Activated CD8-positive, alpha-beta T cell treated with anti-CD3 and anti-CD28 coated beads for 36 hours (primary cell): ENCODE data around the gene PZP. TPM values are rescaled to one million over a fixed set of nuclear protein-coding genes. Genes with fewer than 3 reads are reported as not detected.
"Not testable (repeated sequence)": the region's sequence is repeated elsewhere in the genome, so short reads cannot be mapped to it uniquely, and the experiment has no call there.

ENCODE experiments used
- ATAC-seq: fragments of 200-7000 bp; cut with Tn5 transposase; one replicate; pipeline ENCODE4 v1.10.0; 2021; ENCODE audit warnings: mild to moderate bottlenecking, moderate library complexity
- CTCF ChIA-PET: fragments of 350-600 bp; sonication (Branson Sonifier 250); formaldehyde crosslinking; loops from one replicate; lab custom pipeline; 2021; ENCODE audit warnings: antibody characterized with exemption; lab: Charles Lee
- POLR2A ChIA-PET: fragments of 350-600 bp; sonication (Branson Sonifier 250); formaldehyde crosslinking; loops from one replicate; lab custom pipeline; 2021; ENCODE audit warnings: antibody characterized with exemption; lab: Charles Lee
- DNase-seq: peaks from one replicate; pipeline ENCODE4 v3.0.0-alpha.2; 2020
- H3K27ac Mint-ChIP-seq: one replicate; pipeline ENCODE4 v1.8.0; 2021; ENCODE audit warnings: mild to moderate bottlenecking, mixed read lengths
- H3K27me3 Mint-ChIP-seq: one replicate; pipeline ENCODE4 v1.8.0; 2021; ENCODE audit warnings: mixed read lengths
- H3K36me3 Mint-ChIP-seq: one replicate; pipeline ENCODE4 v1.8.0; 2021; ENCODE audit warnings: low read depth, mixed read lengths
- H3K4me1 Mint-ChIP-seq: one replicate; pipeline ENCODE4 v1.8.0; 2021; ENCODE audit warnings: low read depth, mixed read lengths
- H3K4me3 Mint-ChIP-seq: one replicate; pipeline ENCODE4 v1.8.0; 2021; ENCODE audit warnings: mild to moderate bottlenecking, moderate library complexity, mixed read lengths
- H3K9me3 Mint-ChIP-seq: one replicate; pipeline ENCODE4 v1.8.0; 2021; ENCODE audit warnings: mixed read lengths
- intact Hi-C: fragments of 100-400 bp; cut with micrococcal nuclease; formaldehyde crosslinking; loops from one replicate; pipeline ENCODE4 v1.10.0; 2022
- total RNA-seq, 2 experiments: library from RNA; stranded (reverse); gene quantifications; one replicate each; pipeline ENCODE4 v1.2.3, GENCODE V29; 2021
- TF ChIP-seq, protein P1 (sequence below): fragments of 200-600 bp; IDR thresholded peaks from one replicate; pipeline ENCODE4 v1.8.0; 2022; ENCODE audit warnings: antibody characterized with exemption, mild to moderate bottlenecking

The PZP gene
- total RNA-seq, 2 experiments from 2014 or later: not detected

DNA sequence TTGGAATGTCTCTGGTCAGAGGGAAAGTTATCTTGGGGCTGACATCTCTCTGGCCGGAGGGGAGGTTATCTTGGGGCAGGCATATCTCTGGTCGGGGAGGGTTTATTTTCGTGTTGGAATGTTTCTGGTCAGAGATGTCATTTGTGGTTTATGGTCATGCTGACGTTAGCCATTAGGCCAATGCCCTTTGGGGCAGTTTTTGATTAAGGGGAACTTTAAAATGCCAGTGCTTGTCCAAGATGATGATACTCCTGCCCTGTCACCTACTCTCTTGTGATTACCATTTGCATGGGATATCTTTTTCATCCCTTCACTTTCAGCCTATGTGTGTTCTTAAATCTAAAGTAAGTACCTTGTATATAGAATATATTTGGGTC is 63.5 kb downstream of the PZP start:
- H3K27ac Mint-ChIP-seq: no peak overlapping the region
- H3K9me3 Mint-ChIP-seq: peaks cover 23% of the 10 kb centered on the region
- H3K27me3 Mint-ChIP-seq: no peaks in the 10 kb centered on the region
- intact Hi-C loops: no loop called here
- POLR2A ChIA-PET: no interaction called here
- DNase-seq: no peak
- peaks cover 14% of the 10 kb centered on the region for H3K36me3 Mint-ChIP-seq
- H3K4me1 Mint-ChIP-seq: peaks cover 13% of the 10 kb centered on the region
- CTCF ChIA-PET: no interaction called here
- H3K4me3 Mint-ChIP-seq: no peak overlapping the region
- TF ChIP-seq, protein P1, sequence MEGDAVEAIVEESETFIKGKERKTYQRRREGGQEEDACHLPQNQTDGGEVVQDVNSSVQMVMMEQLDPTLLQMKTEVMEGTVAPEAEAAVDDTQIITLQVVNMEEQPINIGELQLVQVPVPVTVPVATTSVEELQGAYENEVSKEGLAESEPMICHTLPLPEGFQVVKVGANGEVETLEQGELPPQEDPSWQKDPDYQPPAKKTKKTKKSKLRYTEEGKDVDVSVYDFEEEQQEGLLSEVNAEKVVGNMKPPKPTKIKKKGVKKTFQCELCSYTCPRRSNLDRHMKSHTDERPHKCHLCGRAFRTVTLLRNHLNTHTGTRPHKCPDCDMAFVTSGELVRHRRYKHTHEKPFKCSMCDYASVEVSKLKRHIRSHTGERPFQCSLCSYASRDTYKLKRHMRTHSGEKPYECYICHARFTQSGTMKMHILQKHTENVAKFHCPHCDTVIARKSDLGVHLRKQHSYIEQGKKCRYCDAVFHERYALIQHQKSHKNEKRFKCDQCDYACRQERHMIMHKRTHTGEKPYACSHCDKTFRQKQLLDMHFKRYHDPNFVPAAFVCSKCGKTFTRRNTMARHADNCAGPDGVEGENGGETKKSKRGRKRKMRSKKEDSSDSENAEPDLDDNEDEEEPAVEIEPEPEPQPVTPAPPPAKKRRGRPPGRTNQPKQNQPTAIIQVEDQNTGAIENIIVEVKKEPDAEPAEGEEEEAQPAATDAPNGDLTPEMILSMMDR: no peak
- no peak for ATAC-seq

- POLR2A ChIA-PET: no interaction called here
- Mint-ChIP-seq H3K4me1 (peaks cover 13% of the 10 kb centered on the region), H3K4me3 (no peak overlapping the region), H3K27me3 (no peaks in the 10 kb centered on the region), H3K36me3 (peaks cover 14% of the 10 kb centered on the region), H3K27ac (no peak overlapping the region), H3K9me3 (peaks cover 23% of the 10 kb centered on the region)
- TF ChIP-seq, protein P1: no peak
- no peak for DNase-seq
- intact Hi-C loops: no loop called here
- ATAC-seq: no peak
- CTCF ChIA-PET: no interaction called here
Measured at GRCh38 chr12:9143929-9144729, 64.1 kb downstream of the PZP start.

DNA sequence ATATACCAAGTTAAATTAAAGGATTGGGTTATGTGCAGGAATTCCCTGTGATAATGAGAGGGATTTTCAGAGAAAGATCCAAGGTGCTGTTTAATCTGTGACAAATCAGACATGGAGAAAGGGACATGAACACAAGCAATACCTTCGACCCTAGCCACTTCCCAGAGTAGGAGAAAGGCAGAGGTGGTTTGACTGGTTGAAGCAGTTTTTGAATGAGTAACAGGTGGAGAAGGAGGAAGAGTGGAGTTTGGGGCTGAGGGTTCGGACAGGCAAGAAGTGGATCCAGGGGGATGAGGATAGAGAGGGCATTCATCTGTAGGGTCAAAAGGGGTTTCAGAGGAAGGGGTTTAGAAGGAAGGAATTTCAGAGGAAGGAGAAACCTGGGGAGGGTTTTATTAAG is 65.1 kb downstream of the PZP start:
- Mint-ChIP-seq H3K27ac (no peak overlapping the region), H3K9me3 (peaks cover 23% of the 10 kb centered on the region), H3K36me3 (peaks cover 14% of the 10 kb centered on the region), H3K4me3 (no peak overlapping the region), H3K4me1 (peaks cover 13% of the 10 kb centered on the region), H3K27me3 (no peaks in the 10 kb centered on the region)
- TF ChIP-seq, protein P1: no peak
- POLR2A ChIA-PET: no interaction called here
- DNase-seq: no peak
- CTCF ChIA-PET: no interaction called here
- no peak for ATAC-seq
- intact Hi-C loops: no loop called here

DNA sequence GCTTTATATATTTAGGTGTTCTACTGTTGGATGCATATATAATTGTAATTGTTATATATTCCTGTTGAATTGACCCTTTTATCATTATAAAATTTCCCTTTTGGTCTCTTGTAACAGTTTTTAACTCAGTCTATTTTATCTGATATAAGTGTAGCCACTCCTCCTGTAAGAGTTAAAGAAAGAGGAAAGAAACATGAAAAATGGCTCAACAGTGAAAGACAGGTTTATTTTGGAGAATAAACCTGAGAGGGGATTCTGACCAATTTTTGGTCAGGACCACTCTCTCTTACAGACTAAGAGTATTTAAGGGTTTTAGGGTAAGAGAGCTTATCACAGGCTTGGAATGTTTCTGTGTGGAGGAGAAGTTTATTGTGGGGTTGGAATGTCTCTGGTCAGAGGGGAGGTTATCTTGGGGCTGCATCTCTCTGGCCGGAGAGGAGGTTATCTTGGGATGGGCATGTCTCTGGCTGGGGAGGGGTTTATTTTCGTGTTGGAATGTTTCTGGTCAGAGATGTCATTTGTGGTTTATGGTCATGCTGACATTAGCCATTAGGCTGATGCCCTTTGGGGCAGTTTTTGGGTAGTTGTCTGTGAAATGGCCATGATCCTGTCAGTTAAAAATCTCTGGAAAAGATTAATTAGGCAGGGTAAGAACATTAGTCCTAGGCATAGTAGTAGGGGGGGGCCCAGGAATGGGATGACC is 68.5 kb downstream of the PZP start:
- H3K27me3 Mint-ChIP-seq, H3K27ac Mint-ChIP-seq, H3K4me3 Mint-ChIP-seq, H3K4me1 Mint-ChIP-seq, POLR2A ChIA-PET, intact Hi-C loops, DNase-seq, CTCF ChIA-PET, ATAC-seq: not testable (repeated sequence)
- H3K9me3 Mint-ChIP-seq: peaks cover 11% of the 10 kb centered on the region
- peaks cover 11% of the 10 kb centered on the region for H3K36me3 Mint-ChIP-seq

DNA sequence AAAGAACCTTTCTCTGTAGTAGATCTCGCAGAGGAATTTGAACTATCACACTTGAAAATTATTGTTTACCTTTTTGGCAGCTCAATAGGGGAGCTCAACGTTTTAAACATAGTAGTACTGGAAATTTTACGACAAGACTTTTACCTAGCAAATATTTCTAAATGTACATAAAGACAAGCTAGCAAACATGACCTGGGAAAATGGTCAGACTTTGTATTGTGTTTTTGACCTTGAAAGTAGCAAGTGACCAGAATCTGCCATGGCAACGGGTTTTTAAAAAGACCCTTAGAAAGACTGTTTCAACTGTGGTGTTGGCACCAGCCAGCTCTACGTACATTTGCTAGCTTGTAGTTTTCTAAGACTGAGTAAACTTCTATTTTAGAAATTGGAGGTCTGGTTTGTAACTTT is 72.3 kb downstream of the PZP start:
- no peaks in the 10 kb centered on the region for H3K36me3 Mint-ChIP-seq
- ChIA-PET POLR2A (no interaction called here), CTCF (interaction anchor here (0.7 to 1.8 kb wide), 9 partner anchors 9 to 246 kb away, joined by 3 to 6 read pairs (median 3); no protein-coding TSS in a partner anchor)
- no peak overlapping the region for H3K4me3 Mint-ChIP-seq
- DNase-seq (no peak), ATAC-seq (no peak)
- H3K27me3 Mint-ChIP-seq: no peaks in the 10 kb centered on the region
- intact Hi-C loops: no loop called here
- H3K9me3 Mint-ChIP-seq: no peaks in the 10 kb centered on the region
- TF ChIP-seq, protein P1: no peak
- H3K4me1 Mint-ChIP-seq: no peaks in the 10 kb centered on the region
- no peak overlapping the region for H3K27ac Mint-ChIP-seq
